Thyroid gland (tissue), 4 donors: ENCODE measurements around the gene POLR3H.

Experiments
- CTCF ChIP-seq, 6 experiments: fragments of 200-600 bp in 3 of 6; fragments of 450-650 bp in 3 of 6; sonication (generic) in 3 of 6; IDR thresholded peaks; one replicate each; pipeline ENCODE4 v1.5.1; 2016 to 2019; ENCODE audit warnings: antibody characterized with exemption in 6 of 6, mild to moderate bottlenecking in 2 of 6, inconsistent platforms in 1 of 6, moderate library complexity in 1 of 6
- POLR2A ChIP-seq, 2 donors: fragments of 450-650 bp; IDR thresholded peaks; one replicate each; pipeline ENCODE4 v1.6.1; 2017; ENCODE audit warnings: antibody characterized with exemption in 2 of 2, mild to moderate bottlenecking in 2 of 2, moderate library complexity in 1 of 2

- TF ChIP-seq POLR2A (IDR thresholded peaks at IDR 0.05) (no peak), CTCF (IDR thresholded peaks at IDR 0.05) (no peak)
These were observed 62.3 kb downstream of the POLR3H start for GRCh38 chr22:41481925-41482318.
